ENCODE measurements around the gene ACADM.

- TF ChIP-seq POLR2AphosphoS5 (IDR thresholded peaks at IDR 0.05; ENCODE audit: borderline replicate concordance, low read depth, low read length), result no peak; the same call in 1 of the 2 replicates
- no peak for TF ChIP-seq EZH2 (IDR thresholded peaks at IDR 0.05)
- no peak for TF ChIP-seq FOXP2 (optimal IDR thresholded peaks at IDR 0.05; ENCODE audit: control extremely low read depth, extremely low read length, insufficient read depth)
These were observed 72.7 kb downstream of the ACADM start for GRCh38 chr1:75797273-75797588.

All from SK-N-MC (cell line).